ENCODE results near the gene IFNGR2.
"Not testable (repeated sequence)": the region's sequence is repeated elsewhere in the genome, so short reads cannot be mapped to it uniquely, and the experiment has no call there.

IFNGR2 gene

GRCh38 chr21:33403786-33404585 lies 773 bp downstream of the IFNGR2 start:
- peak; percentile 33 to 49 for DNase-seq

DNA sequence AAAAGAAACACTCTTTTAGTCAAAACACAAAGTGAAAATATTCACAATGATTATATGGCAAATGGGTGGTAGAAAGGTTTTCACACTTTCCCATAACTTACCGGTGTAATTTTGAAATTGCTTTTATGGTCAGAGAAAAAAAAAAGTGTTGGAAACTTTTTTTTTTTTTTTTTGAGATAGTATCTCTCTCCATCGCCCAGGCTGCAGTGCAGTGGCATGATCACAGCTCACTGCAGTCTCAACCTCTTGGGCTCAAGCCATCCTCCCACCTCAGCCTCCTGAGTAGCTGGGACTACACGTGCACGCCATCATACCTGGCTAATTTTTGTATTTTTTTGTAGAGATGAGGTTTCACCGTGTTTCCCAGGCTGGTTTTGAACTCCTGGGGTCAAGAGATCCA lies 3.3 kb downstream of the IFNGR2 start:
- peak in 1 of 2 donors; percentile 30 for DNase-seq

- DNase-seq, result no peak
These were observed 8.8 kb downstream of the IFNGR2 start for GRCh38 chr21:33411949-33412430.

DNA sequence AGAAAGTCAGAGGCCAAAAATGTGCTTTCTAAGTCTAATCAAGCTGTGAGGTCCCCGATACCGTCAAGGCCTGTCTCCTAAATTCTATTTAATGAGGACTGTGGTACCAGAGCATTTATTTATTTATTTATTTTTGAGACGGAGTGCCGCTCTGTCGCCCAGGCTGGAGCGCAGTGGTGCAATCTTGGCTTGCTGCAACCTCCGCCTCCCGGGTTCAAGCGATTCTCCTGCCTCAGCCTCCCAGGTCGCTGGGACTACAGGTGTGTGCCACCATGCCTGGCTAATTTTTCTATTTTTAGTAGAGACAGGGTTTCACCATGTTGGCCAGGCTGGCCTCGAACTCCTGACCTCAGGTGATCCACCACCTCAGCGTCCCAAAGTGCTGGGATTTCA lies 9.2 kb downstream of the IFNGR2 start:
- DNase-seq, result not testable (repeated sequence)

DNA sequence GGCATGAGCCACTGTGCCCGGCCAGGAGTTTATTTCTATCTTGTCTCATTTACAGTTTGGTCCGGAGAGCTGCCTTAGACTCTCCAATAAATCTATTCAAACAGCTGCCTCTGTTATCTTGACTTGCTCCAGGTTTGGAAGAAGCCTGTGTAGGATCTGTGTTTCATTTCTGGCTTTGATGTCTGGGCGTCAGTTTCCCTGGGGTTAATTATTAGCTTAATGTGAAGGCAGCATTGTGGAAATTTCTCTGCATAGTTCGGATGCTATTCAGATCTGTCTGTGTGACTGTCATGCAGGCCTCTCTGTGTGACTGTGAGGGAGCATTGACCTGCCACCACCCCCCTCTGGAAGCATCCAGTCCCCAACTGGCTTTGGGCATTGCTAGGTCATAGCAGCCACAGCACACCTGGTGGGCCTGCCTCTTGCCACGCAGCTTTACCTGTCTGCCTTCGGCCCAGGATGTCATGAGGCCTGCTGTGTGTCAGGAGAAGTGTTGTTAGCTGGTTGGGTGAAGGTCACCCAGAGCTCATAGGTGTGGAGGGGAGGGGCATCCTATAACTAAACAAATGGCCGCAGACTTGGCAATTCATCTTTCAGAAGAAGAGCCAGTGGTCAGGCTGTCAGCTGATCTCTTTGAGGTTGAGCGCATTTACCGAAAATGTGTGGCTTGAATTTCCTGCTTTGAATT lies 9.8 kb downstream of the IFNGR2 start:
- no peak for DNase-seq

DNA sequence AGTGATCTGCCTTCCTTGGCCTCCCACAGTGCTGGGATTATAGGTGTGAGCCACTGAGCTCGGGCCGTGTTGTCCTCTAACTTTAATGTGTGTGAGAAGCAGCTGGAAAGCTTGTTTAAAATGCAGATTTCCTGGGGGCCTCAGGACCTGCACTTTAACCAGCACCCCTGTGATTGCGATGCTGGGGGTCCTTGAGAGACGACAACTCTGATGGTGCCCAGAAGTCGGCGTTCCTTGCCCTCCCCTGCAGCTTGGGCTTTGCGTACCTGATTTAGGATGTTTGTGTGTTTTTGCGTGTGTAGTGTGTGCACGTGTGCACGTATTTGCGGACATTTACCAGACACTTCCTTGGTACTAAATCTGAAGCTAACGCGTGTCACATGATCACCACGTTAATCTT lies 10.9 kb downstream of the IFNGR2 start:
- no peak for DNase-seq

GRCh38 chr21:33414926-33415325 lies 11.7 kb downstream of the IFNGR2 start:
- DNase-seq, result no peak

DNA sequence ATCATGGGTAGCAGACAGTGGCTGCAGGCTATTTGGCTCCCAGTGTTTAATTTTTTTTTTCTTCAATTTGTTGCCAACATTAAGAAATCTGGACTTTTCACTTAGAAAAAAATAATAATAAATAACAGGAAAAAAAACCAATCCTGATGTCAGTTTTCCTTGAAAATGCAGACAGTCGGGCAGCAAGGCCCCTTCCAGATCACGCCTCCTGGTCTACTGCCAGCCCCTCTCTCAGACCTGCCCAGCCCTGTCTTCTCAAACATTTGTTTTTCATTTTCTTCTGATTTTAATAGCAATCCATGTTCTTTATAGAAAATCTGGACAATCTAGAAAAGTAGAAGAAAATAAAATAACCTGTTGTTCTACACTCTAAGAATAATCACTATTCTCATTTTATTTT lies 15.5 kb downstream of the IFNGR2 start:
- DNase-seq, result no peak

- no peak for DNase-seq
These were observed 16.4 kb downstream of the IFNGR2 start for GRCh38 chr21:33419538-33420123.

GRCh38 chr21:33421713-33422393 lies 18.6 kb downstream of the IFNGR2 start:
- DNase-seq, result no peak

GRCh38 chr21:33424214-33424613 lies 21.0 kb downstream of the IFNGR2 start:
- DNase-seq, result no peak

DNA sequence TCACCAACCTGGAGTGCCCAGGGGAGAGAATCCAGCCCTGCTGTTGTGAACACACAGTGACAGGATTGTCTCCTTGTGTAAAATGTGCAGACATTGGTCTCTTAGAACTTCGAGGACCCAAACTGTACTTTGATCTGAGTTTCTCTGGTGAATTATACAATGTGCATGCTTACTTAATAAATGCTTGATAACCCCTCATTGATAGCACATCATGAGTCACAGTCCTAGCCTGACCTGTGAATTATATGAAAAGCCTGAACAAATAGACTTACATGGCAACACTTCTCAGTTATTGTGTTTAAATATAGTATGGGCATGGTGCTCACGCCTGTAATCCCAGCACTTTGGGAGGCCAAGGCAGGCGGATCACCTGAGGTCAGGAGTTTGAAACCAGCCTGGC lies 22.6 kb downstream of the IFNGR2 start:
- DNase-seq, result no peak

DNA sequence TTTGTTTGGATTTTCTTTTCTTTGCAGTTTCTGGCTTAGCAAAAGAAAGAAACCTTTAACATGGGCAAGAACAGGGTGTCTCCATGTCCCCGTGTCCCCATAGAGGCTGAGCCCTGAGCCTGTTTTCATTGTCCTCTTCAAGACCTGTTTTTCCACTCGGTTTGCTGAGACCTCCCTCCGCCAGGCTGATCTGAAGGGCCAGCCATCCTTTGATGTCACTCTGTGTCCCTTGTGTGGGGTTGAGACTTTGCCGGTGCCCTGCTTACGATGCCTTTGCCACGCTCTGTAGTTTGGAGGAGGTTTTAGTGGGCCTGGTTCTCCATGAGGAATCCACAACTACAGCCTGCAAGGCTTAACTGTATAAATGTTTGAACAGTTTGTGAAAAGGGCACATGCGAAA lies 23.8 kb downstream of the IFNGR2 start:
- no peak for DNase-seq

- no peak for DNase-seq
These were observed 25.5 kb downstream of the IFNGR2 start for GRCh38 chr21:33428669-33429068.

- no peak for DNase-seq
These were observed 27.6 kb downstream of the IFNGR2 start for GRCh38 chr21:33430858-33431257.

DNA sequence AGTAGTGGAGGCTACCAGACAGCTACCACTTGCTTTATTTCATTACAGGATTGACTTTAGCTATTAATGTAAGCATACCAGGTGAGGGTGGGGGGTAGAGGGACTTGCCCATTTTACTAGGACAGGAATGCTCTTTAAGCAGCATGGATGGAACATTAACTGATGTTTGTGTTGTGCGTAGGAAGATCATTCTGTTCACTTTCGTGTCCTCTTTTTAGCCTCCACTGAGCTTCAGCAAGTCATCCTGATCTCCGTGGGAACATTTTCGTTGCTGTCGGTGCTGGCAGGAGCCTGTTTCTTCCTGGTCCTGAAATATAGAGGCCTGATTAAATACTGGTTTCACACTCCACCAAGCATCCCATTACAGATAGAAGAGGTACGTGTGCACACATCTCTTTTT lies 29.3 kb downstream of the IFNGR2 start:
- DNase-seq, result no peak

GRCh38 chr21:33433001-33433400 lies 29.8 kb downstream of the IFNGR2 start:
- no peak for DNase-seq

DNA sequence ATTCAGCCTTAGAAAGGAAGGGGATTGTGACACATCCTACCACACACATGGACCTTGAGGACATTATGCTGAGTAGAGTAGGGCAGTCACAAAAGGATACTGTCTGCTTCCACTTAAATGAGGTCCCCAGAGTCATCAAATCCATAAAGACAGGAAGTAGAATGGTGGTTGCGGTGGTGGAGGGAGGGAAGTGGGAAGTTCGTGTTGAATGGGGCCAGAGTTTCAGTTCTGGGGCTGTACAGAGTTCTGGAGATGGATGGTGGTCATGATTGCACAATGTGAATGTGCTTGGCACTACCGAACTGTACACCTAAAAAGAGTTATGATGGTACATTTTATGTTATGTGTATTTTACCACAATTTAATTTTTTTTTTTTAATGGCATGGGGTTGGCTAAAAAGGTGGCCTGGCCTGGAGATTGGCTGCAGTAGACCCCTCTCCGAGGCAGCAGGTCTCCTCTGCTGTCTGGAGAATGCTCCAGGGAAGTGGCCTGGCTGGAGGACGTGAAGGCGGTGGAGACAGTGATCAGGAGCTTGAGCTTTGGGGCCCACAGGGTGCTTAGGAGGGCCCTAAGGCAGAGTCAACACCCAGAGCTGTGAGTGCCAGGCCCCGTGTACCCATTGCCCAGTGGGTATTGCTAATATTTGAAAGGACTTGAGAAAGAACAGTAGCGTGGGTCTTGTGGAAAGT lies 30.4 kb downstream of the IFNGR2 start:
- DNase-seq, result no peak

DNA sequence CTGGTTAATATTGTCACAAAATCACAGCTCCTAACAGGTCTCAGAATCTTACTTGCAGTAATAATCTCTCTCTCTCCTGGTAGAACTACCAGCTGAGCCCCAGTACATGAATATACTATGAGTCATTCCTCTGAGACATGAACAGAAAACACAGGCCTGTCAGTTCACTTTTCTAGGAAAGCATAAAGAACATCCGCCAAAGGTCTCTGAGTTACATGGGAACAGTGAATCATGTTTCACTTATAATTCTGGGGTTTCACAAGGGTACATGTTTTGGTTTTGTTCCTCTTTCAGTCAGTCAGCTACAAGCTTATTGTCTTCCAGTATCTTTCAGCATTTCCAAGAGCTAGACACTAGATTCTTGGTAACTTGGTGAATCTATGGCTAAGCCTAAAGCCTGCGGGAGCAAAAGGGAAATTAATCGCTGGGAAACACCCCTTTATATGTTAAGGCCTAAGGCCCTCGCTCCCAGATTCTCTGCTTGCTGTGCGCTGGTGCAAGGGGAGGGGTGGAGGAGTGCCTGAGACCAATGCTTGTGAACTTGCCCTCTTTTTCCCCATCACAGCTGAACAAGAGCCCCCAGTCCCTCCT lies 31.7 kb downstream of the IFNGR2 start:
- peak; percentile 24 to 34 for DNase-seq

GRCh38 chr21:33437140-33437539 lies 33.9 kb downstream of the IFNGR2 start:
- DNase-seq, result no peak

- DNase-seq, result no peak
These were observed 38.6 kb downstream of the IFNGR2 start for GRCh38 chr21:33441489-33442477.
